ENCODE results near the gene PIK3CA. TPM values are rescaled to one million over a fixed set of nuclear protein-coding genes. Genes with fewer than 3 reads are reported as not detected.
"Not testable (repeated sequence)": the region's sequence is repeated elsewhere in the genome, so short reads cannot be mapped to it uniquely, and the experiment has no call there.

The PIK3CA gene
- total RNA-seq, 1 donor from 2014 or later, result 24.5 TPM

DNA sequence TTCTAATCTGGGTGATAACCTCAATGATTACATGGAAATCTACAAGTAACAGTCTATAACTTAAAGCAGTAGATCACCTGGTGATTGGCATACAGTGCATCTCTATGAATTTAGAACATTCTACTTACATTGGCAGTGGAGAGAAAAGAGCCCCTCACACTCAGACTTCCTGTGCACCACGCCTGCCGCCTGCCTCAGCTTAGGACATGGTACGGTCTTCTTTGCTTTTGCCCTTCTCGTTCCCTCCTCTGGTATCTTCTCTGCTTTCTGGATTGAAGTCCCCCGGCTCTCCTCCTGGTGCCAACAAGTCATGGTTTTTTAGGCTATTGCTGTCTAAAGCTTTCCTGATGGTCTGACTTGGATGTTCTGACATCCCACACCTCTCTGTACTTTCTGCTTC lies 110.7 kb downstream of the PIK3CA start:
- peaks cover 7% of the 10 kb centered on the region for H3K36me3 Mint-ChIP-seq
- Histone ChIP-seq H3K4me2 (no peak overlapping the region), H4K20me1 (ENCODE audit: low read depth) (no peaks in the 10 kb centered on the region), H3K4me1 (no peaks in the 10 kb centered on the region), H3K4me3 (no peak overlapping the region), H3K36me3 (no peaks in the 10 kb centered on the region), H2AFZ (replicated peaks) (no peak overlapping the region), H3K27ac (no peak overlapping the region), H3K27me3 (peaks cover 15% of the 10 kb centered on the region), H3F3A (ENCODE audit: low read depth) (no peaks in the 10 kb centered on the region), H3K9me3 (ENCODE audit: low read depth) (no peaks in the 10 kb centered on the region), H3K79me2 (ENCODE audit: low read depth) (no peaks in the 10 kb centered on the region), H3K9ac (no peak overlapping the region)
- H3K27ac Mint-ChIP-seq, result no peak overlapping the region
- no peak for DNase-seq (ENCODE audit: low spot score)
- TF ChIP-seq, protein P1, sequence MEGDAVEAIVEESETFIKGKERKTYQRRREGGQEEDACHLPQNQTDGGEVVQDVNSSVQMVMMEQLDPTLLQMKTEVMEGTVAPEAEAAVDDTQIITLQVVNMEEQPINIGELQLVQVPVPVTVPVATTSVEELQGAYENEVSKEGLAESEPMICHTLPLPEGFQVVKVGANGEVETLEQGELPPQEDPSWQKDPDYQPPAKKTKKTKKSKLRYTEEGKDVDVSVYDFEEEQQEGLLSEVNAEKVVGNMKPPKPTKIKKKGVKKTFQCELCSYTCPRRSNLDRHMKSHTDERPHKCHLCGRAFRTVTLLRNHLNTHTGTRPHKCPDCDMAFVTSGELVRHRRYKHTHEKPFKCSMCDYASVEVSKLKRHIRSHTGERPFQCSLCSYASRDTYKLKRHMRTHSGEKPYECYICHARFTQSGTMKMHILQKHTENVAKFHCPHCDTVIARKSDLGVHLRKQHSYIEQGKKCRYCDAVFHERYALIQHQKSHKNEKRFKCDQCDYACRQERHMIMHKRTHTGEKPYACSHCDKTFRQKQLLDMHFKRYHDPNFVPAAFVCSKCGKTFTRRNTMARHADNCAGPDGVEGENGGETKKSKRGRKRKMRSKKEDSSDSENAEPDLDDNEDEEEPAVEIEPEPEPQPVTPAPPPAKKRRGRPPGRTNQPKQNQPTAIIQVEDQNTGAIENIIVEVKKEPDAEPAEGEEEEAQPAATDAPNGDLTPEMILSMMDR (IDR thresholded peaks at IDR 0.05), result no peak
- no peak overlapping the region for H3K4me3 Mint-ChIP-seq
- H3K27me3 Mint-ChIP-seq (ENCODE audit: insufficient read depth, low read depth), result peaks cover 5% of the 10 kb centered on the region
- H3K4me1 Mint-ChIP-seq, result no peaks in the 10 kb centered on the region
- peaks cover 28% of the 10 kb centered on the region for H3K9me3 Mint-ChIP-seq

DNA sequence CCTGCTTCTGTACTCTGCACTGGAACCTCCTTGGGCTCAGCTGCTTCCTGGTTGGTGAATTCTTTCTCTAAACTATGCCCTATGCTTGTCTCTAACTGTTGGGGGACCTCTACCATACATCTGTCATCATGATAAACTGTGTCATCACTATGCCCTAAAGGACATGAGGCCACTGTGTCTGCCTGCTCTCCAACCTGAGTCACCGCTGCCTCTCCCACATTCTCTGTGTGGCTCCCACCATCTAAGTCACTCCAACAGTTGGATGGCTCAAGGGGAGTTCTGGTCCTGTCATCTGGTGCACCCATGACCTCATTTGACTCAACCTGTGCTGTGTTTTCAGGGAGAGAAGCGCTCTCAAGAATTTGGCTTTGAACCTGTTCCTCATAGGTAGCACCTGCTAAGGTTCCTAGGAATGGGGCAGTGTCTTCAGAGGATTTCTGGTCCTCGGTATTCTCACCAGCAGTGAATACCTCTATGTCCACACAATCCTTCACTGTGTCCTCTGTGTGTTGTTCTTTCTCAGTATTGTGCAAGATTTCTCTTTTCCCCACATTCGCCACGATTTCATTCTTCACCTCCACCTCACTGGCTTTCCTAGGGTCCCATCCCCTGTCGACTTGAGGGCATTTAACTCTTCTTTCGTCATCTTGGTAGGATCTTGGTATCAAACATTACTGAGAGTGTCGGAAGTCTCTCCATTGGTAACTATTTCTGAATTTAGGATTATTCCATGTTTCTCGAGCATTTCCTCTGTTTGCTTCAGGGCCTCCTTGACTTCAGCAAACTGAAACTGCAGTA lies 112.0 kb downstream of the PIK3CA start:
- H3K9me3 ChIP-seq (ENCODE audit: low read depth); H3K4me1 Mint-ChIP-seq; H3K27me3 Mint-ChIP-seq (ENCODE audit: insufficient read depth, low read depth); H3K9ac ChIP-seq; H2AFZ ChIP-seq (replicated peaks); H3K4me1 ChIP-seq; H3K36me3 Mint-ChIP-seq; H3K4me2 ChIP-seq; H3K36me3 ChIP-seq; DNase-seq (ENCODE audit: low spot score); H3K27ac ChIP-seq; H4K20me1 ChIP-seq (ENCODE audit: low read depth); H3F3A ChIP-seq (ENCODE audit: low read depth); H3K27ac Mint-ChIP-seq; H3K79me2 ChIP-seq (ENCODE audit: low read depth): not testable (repeated sequence)
- Mint-ChIP-seq H3K9me3 (peaks cover 28% of the 10 kb centered on the region), H3K4me3 (peak overlapping the region; percentile 77)
- H3K4me3 ChIP-seq, result peak overlapping the region; percentile 52
- H3K27me3 ChIP-seq, result peaks cover 15% of the 10 kb centered on the region

DNA sequence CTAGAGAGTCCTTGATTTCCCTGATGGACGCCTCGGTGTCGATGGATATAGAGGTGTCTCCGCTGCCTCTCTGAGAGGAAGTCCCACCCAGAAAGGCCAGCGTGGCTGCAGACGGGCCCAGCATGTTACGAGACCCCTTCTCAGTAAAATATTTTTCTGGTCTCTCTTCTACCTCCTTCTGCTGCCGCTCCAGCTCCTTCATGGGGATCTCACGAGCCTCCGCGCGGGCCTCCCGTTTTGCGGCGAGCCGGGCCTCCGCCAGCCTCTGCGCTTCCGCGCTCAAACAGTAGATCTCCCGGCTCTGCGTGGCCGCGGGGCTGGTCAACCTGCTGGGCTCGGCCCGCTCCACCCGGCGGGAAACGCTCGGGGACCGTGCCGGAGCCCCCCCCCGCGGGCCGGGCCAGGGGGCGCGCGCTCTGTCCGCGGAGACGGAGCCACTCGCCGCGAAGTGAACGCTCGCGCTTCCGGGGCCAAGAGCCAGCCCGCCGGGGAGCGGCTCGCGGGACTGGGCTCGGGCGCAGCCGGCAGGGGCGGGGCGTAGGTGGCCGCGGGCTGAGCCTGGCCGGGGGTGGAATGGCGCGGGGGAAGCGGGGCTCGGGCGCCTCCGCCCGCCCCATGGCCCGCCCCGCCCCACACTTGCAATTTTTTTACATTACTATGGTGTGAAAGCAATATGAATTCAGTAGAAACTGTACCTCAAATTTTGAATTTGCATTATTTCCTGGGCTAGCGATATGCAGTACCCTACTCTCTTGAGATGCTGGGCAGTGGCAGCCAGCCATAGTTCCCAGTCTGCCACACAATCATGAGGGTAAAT lies 113.0 kb downstream of the PIK3CA start:
- Histone ChIP-seq H3K9me3 (ENCODE audit: low read depth) (no peaks in the 10 kb centered on the region), H3K9ac (no peak overlapping the region), H4K20me1 (ENCODE audit: low read depth) (no peaks in the 10 kb centered on the region), H3K27ac (no peak overlapping the region), H3F3A (ENCODE audit: low read depth) (no peaks in the 10 kb centered on the region), H3K27me3 (peaks cover 15% of the 10 kb centered on the region), H2AFZ (replicated peaks) (peak overlapping the region; percentile 93), H3K36me3 (no peaks in the 10 kb centered on the region), H3K4me3 (peak overlapping the region; percentile 52), H3K4me2 (peak overlapping the region; percentile 75), H3K79me2 (ENCODE audit: low read depth) (no peaks in the 10 kb centered on the region), H3K4me1 (no peaks in the 10 kb centered on the region)
- Mint-ChIP-seq H3K27me3 (ENCODE audit: insufficient read depth, low read depth) (peaks cover 5% of the 10 kb centered on the region), H3K36me3 (peaks cover 7% of the 10 kb centered on the region), H3K27ac (no peak overlapping the region), H3K4me1 (no peaks in the 10 kb centered on the region), H3K4me3 (peak overlapping the region; percentile 86), H3K9me3 (peaks cover 28% of the 10 kb centered on the region)
- DNase-seq (ENCODE audit: low spot score), result peak; percentile 79
- TF ChIP-seq EZH2 (IDR thresholded peaks at IDR 0.05), result no peak
- TF ChIP-seq, protein P1 (IDR thresholded peaks at IDR 0.05), result no peak

DNA sequence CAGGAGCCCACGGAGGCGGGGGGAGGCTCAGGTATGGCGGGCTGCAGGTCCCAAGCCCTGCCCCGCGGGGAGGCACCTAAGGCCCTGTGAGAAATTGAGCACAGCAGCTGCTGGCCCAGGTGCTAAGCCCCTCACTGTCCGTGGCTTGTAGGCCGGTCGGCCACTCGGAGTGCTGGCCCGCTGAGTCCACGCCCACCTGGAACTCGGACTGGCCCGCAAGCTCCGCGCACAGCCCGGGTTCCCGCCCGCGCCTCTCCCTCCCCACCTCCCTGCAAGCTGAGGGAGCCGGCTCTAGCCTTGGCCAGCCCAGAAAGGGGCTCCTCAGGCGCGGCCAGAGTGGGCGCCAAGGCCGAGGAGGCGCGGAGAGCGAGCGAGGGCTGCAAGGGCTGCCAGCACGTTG lies 115.0 kb downstream of the PIK3CA start:
- Mint-ChIP-seq H3K9me3 (peaks cover 28% of the 10 kb centered on the region), H3K27me3 (ENCODE audit: insufficient read depth, low read depth) (peaks cover 5% of the 10 kb centered on the region), H3K4me3 (no peak overlapping the region), H3K27ac (no peak overlapping the region), H3K4me1 (no peaks in the 10 kb centered on the region), H3K36me3 (peaks cover 7% of the 10 kb centered on the region)
- Histone ChIP-seq H3K4me3 (no peak overlapping the region), H3K79me2 (ENCODE audit: low read depth) (no peaks in the 10 kb centered on the region), H3K27me3 (peaks cover 15% of the 10 kb centered on the region), H3K4me2 (no peak overlapping the region), H3K36me3 (no peaks in the 10 kb centered on the region), H3K27ac (no peak overlapping the region), H2AFZ (replicated peaks) (no peak overlapping the region), H3F3A (ENCODE audit: low read depth) (no peaks in the 10 kb centered on the region), H3K9me3 (ENCODE audit: low read depth) (no peaks in the 10 kb centered on the region), H4K20me1 (ENCODE audit: low read depth) (no peaks in the 10 kb centered on the region), H3K4me1 (no peaks in the 10 kb centered on the region), H3K9ac (no peak overlapping the region)
- TF ChIP-seq EZH2phosphoT487 (IDR thresholded peaks at IDR 0.05) (no peak), EZH2 (IDR thresholded peaks at IDR 0.05) (no peak)
- TF ChIP-seq, protein P1 (IDR thresholded peaks at IDR 0.05), result no peak
- no peak for DNase-seq (ENCODE audit: low spot score)
